Ramos (cell line): ENCODE data around the gene CA12.
"Not testable (repeated sequence)": the region's sequence is repeated elsewhere in the genome, so short reads cannot be mapped to it uniquely, and the experiment has no call there.

Experiments
- in situ Hi-C: fragments of 300-500 bp; cut with MboI; formaldehyde crosslinking; loops from one replicate; pipeline ENCODE4 v1.14.3; 2022; ENCODE audit warnings: low sequenced_read_pairs; ENCODE audit not compliant: unreplicated experiment

The CA12 gene

GRCh38 chr15:63341898-63342297 lies 39.7 kb downstream of the CA12 start:
- in situ Hi-C loops, result no loop called here

DNA sequence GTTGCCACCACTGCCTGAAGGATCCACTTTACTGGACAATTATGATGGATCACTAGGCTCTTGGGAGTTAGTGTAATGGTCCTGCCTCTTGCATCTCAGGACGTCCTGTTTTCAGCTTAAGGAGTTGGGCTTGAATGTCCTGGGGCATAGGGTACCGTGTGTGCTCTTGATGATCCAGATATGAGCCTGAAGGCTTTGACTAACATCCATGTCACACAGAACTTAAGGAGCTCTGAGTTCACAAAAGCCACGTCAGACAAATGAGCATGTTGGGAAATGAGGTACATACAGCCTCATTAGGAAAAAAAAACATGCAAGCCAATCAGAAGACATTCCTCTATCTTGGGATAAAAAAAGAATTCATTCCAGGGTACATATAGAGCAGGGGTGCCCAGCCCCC lies 40.8 kb downstream of the CA12 start:
- in situ Hi-C loops, result no loop called here

GRCh38 chr15:63340353-63340752 lies 41.3 kb downstream of the CA12 start:
- in situ Hi-C loops, result no loop called here

- in situ Hi-C loops, result no loop called here
Measured at GRCh38 chr15:63339836-63340235, 41.8 kb downstream of the CA12 start.

GRCh38 chr15:63339006-63339766 lies 42.5 kb downstream of the CA12 start:
- in situ Hi-C loops, result no loop called here

GRCh38 chr15:63338170-63338569 lies 43.5 kb downstream of the CA12 start:
- in situ Hi-C loops, result no loop called here

GRCh38 chr15:63337046-63337445 lies 44.6 kb downstream of the CA12 start:
- in situ Hi-C loops, result no loop called here

GRCh38 chr15:63335543-63336240 lies 46.0 kb downstream of the CA12 start:
- in situ Hi-C loops, result no loop called here

DNA sequence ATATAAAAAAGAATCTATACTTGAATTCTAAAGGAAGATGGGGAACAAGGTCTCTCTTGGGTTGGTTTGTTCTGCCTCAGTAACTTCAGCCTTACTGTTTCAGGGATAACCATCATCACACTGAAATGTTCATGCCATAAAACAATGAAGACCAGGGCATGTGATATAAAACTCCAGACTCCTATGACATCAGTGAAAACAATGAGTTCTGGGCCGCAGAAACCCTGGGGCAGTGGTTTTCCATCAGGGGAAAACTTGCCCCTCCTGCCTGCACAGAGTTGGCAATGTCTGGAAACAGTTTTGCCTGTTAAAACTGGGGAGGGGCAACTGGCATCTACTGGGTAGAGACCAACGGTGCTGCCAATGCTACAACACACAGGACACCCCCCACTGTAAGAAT lies 46.8 kb downstream of the CA12 start:
- in situ Hi-C loops, result no loop called here

DNA sequence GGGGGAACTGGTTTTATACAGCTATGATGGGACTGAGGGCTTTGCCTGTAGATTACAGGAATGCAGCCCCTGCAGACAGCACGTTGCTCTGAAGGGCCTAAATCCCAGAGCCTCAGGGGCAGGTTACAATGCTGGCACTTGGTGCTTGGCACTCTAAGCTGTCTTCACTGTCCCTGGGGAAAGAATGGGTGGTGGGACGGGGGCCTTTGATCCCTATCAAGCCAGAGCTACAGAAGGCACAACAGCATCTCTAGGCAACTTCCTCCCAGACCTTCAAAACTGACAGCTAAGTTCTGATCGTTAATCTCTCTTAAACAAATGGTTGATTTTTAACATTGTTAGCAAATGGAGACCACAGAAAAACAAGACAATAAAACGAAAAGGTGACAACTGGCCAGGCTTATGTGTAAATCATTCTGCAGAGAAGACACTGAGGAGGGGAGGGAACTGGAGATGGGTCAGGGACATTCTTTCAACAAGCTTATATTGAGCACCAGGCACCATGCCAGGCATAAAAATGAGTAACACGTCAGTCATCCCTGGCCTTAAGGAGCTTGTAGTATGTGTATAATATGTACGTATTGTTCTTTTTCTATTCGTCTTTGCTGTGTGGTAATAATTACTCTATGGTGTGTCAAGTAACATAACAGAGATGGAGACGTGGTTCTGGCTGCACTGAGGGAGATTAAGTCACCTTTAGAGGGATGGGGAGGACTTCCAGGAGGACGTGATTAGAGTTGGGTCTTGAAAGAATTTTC lies 49.1 kb downstream of the CA12 start:
- in situ Hi-C loops, result no loop called here

GRCh38 chr15:63331456-63331855 lies 50.2 kb downstream of the CA12 start:
- in situ Hi-C loops, result no loop called here

- in situ Hi-C loops, result no loop called here
Measured at GRCh38 chr15:63330926-63331325, 50.7 kb downstream of the CA12 start.

DNA sequence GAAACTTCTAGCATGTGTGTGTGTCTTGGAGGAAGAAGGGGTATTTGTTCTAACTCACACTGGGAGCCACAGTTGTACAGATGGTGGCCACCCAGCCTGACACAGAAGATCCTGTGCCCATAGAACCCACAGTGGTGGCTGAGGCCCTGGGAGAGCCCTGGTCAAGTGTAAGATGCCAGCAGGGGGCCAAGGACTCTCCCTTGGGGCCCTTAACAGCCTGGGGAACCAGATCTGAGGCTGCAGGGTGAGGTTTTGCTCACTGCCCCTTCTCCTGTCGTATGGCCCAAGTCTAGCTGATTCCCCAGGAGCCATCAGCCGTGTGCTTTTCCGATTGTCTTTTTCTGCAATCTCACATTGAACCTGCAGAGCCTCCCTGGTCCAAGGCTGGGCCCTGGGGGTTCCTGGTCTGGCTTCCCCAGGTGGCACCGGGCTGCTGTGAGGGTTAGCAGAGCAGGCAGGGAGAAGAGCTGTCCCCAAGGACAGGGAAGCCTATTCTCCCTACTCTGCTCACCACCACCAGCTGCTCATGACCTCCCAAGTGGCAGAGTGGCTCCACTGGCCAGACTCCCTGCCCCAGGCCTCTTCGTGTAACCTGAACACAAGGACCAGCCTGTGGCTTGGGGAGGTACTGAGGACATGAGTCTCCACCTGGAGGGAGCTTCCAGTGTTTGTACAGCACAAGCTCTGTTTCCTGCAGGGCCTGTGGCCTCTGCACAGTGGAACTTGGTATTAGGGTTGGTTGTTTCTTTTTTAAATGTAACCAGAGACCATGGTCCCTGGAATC lies 51.9 kb downstream of the CA12 start:
- in situ Hi-C loops, result no loop called here

DNA sequence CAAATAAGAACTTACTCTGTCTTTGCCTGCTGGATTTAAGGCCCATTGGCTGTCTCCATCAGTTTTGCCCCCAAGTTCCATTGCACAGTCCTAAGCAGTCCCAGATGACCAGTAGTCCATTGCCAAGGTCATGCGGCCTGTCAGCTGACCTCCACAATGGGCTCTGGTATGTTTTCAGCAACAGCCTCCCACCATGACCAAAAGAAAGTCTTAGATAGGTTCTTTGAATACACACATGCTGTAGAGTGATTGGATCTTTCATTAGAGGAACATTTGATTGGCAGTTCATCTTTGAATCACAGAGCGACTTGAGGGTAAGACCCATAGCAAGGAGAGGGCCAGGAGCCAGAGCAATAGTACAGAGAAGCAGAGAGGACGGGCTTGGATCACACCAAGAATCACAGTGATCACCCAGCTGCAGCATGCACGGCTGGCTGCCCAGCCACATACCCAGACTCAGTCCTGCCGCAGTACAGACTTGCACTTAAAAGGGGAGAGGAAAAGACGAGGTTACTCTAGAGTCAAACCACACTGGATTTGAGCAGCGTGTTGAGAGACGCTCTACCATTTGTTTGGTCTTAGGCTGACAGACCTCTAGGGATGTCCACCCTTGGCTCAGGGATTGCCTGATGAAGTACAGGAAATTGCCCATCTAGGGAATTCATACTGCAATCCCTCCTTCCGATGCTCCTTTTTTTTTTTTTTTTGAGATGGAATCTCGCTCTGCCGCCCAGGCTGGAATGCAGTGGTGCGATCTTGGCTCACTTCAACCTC lies 53.8 kb downstream of the CA12 start:
- in situ Hi-C loops, result no loop called here

DNA sequence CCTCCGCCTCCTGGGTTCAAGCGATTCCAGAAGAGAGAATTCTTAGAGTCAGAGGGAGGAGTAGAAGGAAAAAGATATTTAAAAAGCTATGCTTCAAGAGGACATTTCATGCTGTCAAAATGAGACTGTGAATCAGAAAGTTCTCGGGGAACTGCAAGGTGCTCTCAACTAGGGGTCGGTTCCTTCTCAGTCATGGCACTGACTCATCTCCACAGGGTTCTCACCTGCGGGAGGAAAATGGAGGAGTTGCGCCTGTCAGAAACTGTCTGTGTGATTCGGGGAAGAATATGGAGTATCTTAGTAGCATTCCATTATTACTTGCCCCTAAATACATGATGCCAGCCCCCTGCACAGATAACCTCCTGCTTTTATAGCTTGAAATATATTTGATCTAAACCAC lies 56.9 kb downstream of the CA12 start:
- in situ Hi-C loops, result no loop called here

- in situ Hi-C loops, result no loop called here
Measured at GRCh38 chr15:63323798-63324563, 57.7 kb downstream of the CA12 start.

DNA sequence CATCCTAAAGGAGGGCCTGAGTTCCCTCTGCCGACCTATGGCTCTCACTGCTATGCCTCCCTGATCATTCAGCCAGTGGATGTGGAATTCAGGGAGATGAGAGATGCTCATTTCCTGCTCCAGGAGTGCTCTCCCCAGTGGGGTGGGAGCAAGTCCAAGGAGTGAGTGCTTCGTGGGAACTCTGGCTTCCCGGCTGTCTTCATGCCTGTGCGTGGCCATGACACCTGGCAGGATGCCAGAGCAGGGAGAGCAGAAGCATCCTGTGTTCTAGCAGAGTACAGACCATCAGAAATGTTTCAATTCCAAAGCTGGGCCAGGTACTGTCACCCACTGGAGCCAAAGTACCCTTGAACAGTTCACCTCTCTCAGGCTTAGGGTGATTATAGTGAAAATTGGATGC lies 59.1 kb downstream of the CA12 start:
- in situ Hi-C loops, result no loop called here

- in situ Hi-C loops, result no loop called here
Measured at GRCh38 chr15:63321462-63321861, 60.2 kb downstream of the CA12 start.

- in situ Hi-C loops, result not testable (repeated sequence)
Measured at GRCh38 chr15:63320981-63321380, 60.7 kb downstream of the CA12 start.
